NB4 (cell line): ENCODE data around the gene NUDT4B.
"Not testable (repeated sequence)": the region's sequence is repeated elsewhere in the genome, so short reads cannot be mapped to it uniquely, and the experiment has no call there.

Source experiments
- CTCF ChIP-seq: IDR thresholded peaks from one replicate; pipeline ENCODE4 v1.5.1; 2012; ENCODE audit warnings: low read depth, low read length
- MAX ChIP-seq: IDR thresholded peaks from 2 replicates; pipeline ENCODE4 v1.6.1; 2011; ENCODE audit warnings: low read depth, low read length
- POLR2A ChIP-seq: IDR thresholded peaks from 2 replicates; pipeline ENCODE4 v1.6.1; 2011; ENCODE audit warnings: mild to moderate bottlenecking; ENCODE audit not compliant: insufficient read length; ENCODE audit errors: extremely low read depth

GRCh38 chr1:148712353-148712752 is 36.2 kb upstream of the NUDT4B start:
- not testable (repeated sequence) for TF ChIP-seq CTCF, MAX, POLR2A
